Suprapubic skin (tissue), 4 donors: ENCODE data around the gene SRGAP1. TPM values are rescaled to one million over a fixed set of nuclear protein-coding genes. Genes with fewer than 3 reads are reported as not detected.
A peak's percentile ranks its signal among the peaks of the same experiment; 100 is the strongest.

Source experiments
- DNase-seq, 2 donors: peaks; one replicate each; pipeline ENCODE4 v3.0.0-alpha.2; 2019; ENCODE audit warnings: low spot score in 2 of 2
- H3K27ac ChIP-seq: fragments of 200-600 bp; sonication (generic); one replicate; pipeline ENCODE4 v1.5.1; 2019
- H3K27me3 ChIP-seq: fragments of 200-600 bp; sonication (generic); one replicate; pipeline ENCODE4 v1.5.1; 2019
- H3K36me3 ChIP-seq: fragments of 200-600 bp; sonication (generic); one replicate; pipeline ENCODE4 v1.5.1; 2019
- H3K4me1 ChIP-seq: fragments of 200-600 bp; sonication (generic); one replicate; pipeline ENCODE4 v1.5.1; 2019
- H3K4me3 ChIP-seq: fragments of 200-600 bp; sonication (generic); one replicate; pipeline ENCODE4 v1.5.1; 2019; ENCODE audit warnings: mild to moderate bottlenecking
- H3K9me3 ChIP-seq: fragments of 200-600 bp; sonication (generic); one replicate; pipeline ENCODE4 v1.5.1; 2019
- CTCF ChIP-seq, 2 donors: fragments of 200-600 bp in 1 of 2; fragments of 450-650 bp in 1 of 2; sonication (generic) in 1 of 2; IDR thresholded peaks; one replicate each; pipeline ENCODE4 v1.5.1; 2016 to 2019; ENCODE audit warnings: antibody characterized with exemption in 2 of 2, mild to moderate bottlenecking in 1 of 2, moderate library complexity in 1 of 2
- EP300 ChIP-seq: sonication (generic); formaldehyde crosslinking; IDR thresholded peaks from one replicate; pipeline ENCODE4 v1.6.1; 2017; ENCODE audit warnings: antibody characterized with exemption
- POLR2A ChIP-seq, 2 donors: fragments of 450-650 bp; IDR thresholded peaks; one replicate each; pipeline ENCODE4 v1.6.1; 2017; ENCODE audit warnings: antibody characterized with exemption in 2 of 2, mild to moderate bottlenecking in 2 of 2, moderate library complexity in 2 of 2
- POLR2AphosphoS5 ChIP-seq, 3 donors: sonication (generic); formaldehyde crosslinking; IDR thresholded peaks; one replicate each; pipeline ENCODE4 v1.6.1; 2017; ENCODE audit warnings: antibody characterized with exemption in 3 of 3
- WGBS: methylation state at CpG from one replicate; pipeline ENCODE4 v1.1.5; 2018; 5-methylcytosine and 5-hydroxymethylcytosine counted together
- total RNA-seq, 4 donors: library from RNA; depleted of rRNA; stranded (reverse); fragments of >200 nt; gene quantifications; one replicate each; pipeline ENCODE4 v1.1.0, GENCODE V29; 2016

SRGAP1 gene
- total RNA-seq, 4 donors from 2014 or later = 8.4 to 10.9 (median 9.8) TPM

DNA sequence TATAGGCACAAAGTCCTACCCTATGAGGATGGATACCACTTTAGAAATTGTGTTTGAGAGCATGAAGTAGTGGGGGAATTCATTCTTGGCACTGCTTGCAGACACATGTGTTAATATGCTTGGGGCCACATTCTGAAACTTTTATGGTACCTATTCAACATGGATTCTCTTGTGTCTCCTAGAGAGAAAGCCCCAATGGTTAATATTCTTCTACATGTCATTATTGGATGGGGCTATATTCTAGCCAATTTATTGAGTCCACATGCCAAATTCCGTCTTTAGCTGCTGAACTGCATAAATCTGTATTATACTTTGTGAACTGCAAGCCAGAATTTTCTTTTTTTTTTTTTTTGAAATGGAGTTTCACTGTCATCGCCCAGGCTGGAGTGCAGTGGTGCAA is 237.6 kb downstream of the SRGAP1 start:
- 36% methylated on average over 2 of the region's 2 CpGs for WGBS

GRCh38 chr12:64082866-64083268 is 238.4 kb downstream of the SRGAP1 start:
- no peak for DNase-seq
- peaks cover 73% of the 10 kb centered on the region for H3K4me1 ChIP-seq
- TF ChIP-seq CTCF (IDR thresholded peaks at IDR 0.05) (no peak), EP300 (no peak), POLR2AphosphoS5 (IDR thresholded peaks at IDR 0.05) (no peak), POLR2A (IDR thresholded peaks at IDR 0.05) (no peak)
- peak overlapping the region; percentile 16 for H3K4me3 ChIP-seq
- H3K27me3 ChIP-seq = no peaks in the 10 kb centered on the region
- 38% methylated on average over 1 of the region's 1 CpG for WGBS
- H3K36me3 ChIP-seq = no peaks in the 10 kb centered on the region
- H3K27ac ChIP-seq = peak overlapping the region; percentile 81
- H3K9me3 ChIP-seq = no peaks in the 10 kb centered on the region

More for the DNA sequence above, 237.6 kb downstream of the SRGAP1 start:
- Histone ChIP-seq H3K27me3 (no peaks in the 10 kb centered on the region), H3K9me3 (no peaks in the 10 kb centered on the region), H3K4me1 (peaks cover 66% of the 10 kb centered on the region), H3K27ac (peak overlapping the region; percentile 81), H3K36me3 (no peaks in the 10 kb centered on the region), H3K4me3 (no peak overlapping the region)
- DNase-seq = no peak
- TF ChIP-seq CTCF (IDR thresholded peaks at IDR 0.05) (no peak), POLR2A (IDR thresholded peaks at IDR 0.05) (no peak), EP300 (no peak), POLR2AphosphoS5 (IDR thresholded peaks at IDR 0.05) (no peak)

DNA sequence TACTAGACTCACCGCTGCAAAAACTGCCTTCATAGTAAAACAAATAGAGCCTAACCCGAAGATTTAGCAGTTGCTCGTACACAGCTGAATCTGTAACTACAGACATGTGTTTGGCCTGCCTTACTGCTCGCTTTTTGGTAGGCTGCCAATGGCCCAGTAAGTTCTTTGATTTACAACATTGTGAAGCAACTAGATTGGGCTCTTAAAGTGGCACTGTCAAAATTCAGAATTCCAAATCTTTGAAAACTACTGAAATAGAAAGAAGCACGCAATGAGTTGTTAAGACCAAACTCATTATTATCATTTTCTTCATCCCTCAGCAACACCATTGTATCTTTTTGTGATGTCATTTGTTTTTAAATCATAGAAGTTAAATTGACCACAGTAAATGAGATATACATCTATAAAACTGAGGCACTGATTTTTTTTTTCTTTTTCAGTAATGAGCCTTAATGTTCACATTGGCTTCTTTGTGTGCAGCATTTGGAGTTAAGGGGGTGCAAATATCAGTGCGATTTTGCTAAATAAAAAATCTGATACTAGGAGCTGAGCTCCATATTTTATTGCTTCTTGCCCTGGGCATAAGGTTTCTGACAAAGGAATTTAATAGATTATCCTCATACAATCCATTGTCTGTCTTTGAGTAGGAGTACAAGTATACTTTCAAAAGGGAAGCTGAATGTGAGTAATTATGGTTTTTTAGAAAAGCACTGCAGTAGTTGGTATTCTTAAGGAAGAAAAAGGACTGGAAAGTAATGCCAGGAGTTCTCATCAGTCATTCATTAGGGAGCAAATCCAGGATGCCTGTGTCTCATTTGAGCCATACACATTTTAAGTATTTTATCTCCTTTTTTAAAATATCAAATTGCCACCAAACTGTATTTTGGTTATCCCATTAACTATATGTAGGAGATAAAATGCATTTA is 239.0 kb downstream of the SRGAP1 start:
- DNase-seq = peak; percentile 83 to 89
- TF ChIP-seq POLR2AphosphoS5 (IDR thresholded peaks at IDR 0.05) (peak in 1 of 3 donors; percentile 43), EP300 (no peak)
- peaks cover 80% of the 10 kb centered on the region for H3K4me1 ChIP-seq

DNA sequence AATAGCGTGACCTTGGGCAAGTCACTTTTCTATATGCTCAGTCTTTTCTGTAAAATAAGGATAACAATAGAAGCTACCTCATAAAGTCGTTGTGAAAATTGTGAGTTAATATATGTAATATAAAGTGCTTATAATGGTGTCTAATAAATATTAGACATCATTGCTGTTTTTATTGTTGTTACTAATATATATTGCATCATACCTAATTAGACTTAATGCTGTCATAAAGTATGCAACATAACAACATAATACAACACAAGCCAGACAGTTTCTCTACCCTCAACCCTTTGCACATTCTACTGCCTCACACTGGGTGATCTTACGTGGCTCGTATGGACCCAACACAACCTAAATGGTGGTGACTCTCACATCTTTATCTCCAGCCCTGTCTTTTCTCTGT is 240.7 kb downstream of the SRGAP1 start:
- Histone ChIP-seq H3K4me1 (peaks cover 89% of the 10 kb centered on the region), H3K27me3 (no peaks in the 10 kb centered on the region), H3K27ac (peak overlapping the region; percentile 88), H3K9me3 (no peaks in the 10 kb centered on the region), H3K4me3 (no peak overlapping the region), H3K36me3 (no peaks in the 10 kb centered on the region)
- WGBS = 90% methylated on average over 4 of the region's 4 CpGs
- TF ChIP-seq POLR2A (IDR thresholded peaks at IDR 0.05) (no peak), CTCF (IDR thresholded peaks at IDR 0.05) (no peak), POLR2AphosphoS5 (IDR thresholded peaks at IDR 0.05) (no peak), EP300 (no peak)
- DNase-seq = no peak

More for the DNA sequence above, 239.0 kb downstream of the SRGAP1 start:
- H3K9me3 ChIP-seq = no peaks in the 10 kb centered on the region
- H3K27ac ChIP-seq = peak overlapping the region; percentile 81
- H3K4me3 ChIP-seq = peak overlapping the region; percentile 16
- no peaks in the 10 kb centered on the region for H3K27me3 ChIP-seq
- 21% methylated on average over 6 of the region's 6 CpGs for WGBS
- no peaks in the 10 kb centered on the region for H3K36me3 ChIP-seq

GRCh38 chr12:64085996-64086395 is 241.5 kb downstream of the SRGAP1 start:
- WGBS = 46% methylated on average over 4 of the region's 4 CpGs
- Histone ChIP-seq H3K9me3 (no peaks in the 10 kb centered on the region), H3K36me3 (no peaks in the 10 kb centered on the region), H3K27me3 (no peaks in the 10 kb centered on the region), H3K27ac (peak overlapping the region; percentile 88), H3K4me1 (peaks cover 84% of the 10 kb centered on the region), H3K4me3 (no peak overlapping the region)
- no peak for DNase-seq
- TF ChIP-seq CTCF (IDR thresholded peaks at IDR 0.05) = no peak
- no peak for TF ChIP-seq POLR2AphosphoS5 (IDR thresholded peaks at IDR 0.05)
- no peak for TF ChIP-seq EP300
- no peak for TF ChIP-seq POLR2A (IDR thresholded peaks at IDR 0.05)
